NCI-H460 (cell line): ENCODE measurements around the gene LRRC71. TPM values are rescaled to one million over a fixed set of nuclear protein-coding genes. Genes with fewer than 3 reads are reported as not detected.

Source experiments
- DNase-seq: peaks from one replicate; pipeline ENCODE4 v3.0.0-alpha.2; 2016; ENCODE audit warnings: low read depth; ENCODE audit errors: extremely low read depth
- small RNA-seq, 2 experiments: library from RNA; depleted of rRNA; stranded (forward); fragments of <200 nt; gene quantifications; one replicate each; pipeline ENCODE3, GENCODE V24; 2014
- total RNA-seq: library from RNA; depleted of rRNA; stranded (reverse); fragments of >200 nt; shearing (Covaris generic); gene quantifications from 2 replicates; pipeline ENCODE4 v1.2.3, GENCODE V29; 2014; rRNA removed

LRRC71 gene
- total RNA-seq, 1 experiment from 2014 or later, result not detected

- no peak for DNase-seq
Measured at GRCh38 chr1:156973417-156973816, 53.0 kb downstream of the LRRC71 start.

DNA sequence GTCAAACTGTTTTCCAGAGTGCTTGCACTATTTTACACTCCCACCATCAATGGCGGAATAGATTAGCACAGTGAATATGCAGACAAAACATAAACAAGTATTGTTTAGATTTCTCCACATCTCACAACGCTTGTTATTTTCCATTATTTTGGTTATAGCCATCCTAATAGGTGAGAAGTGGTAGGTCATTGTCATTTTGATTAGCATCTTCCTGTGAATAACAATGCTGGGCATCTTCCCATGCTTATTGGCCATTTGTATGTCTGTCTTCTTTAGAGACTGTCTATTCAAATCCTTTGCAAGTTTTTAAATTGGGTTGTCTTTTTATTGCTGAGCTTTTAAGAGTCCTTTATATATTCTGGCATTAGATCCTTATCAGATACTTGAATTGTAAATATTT, 54.7 kb downstream of the LRRC71 start:
- no peak for DNase-seq

DNA sequence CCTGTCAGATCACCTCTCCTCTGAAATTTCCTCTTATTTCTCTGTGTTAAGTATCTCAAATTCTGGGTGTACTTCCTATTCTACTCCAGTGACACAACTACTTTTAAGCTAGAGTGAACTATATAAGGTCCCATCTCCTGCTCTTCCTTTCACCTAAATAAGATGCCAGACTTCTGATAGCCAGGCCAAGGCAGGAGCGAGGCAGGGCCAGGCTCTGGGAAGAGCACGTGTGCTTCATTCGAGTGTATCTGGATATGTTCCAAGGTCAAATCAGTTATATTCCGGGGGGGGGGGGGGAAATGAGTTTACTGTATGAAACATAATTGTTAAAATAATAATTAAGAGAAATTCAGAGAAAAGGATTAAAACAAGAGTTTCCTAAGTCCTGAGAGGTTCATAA, 60.1 kb downstream of the LRRC71 start:
- no peak for DNase-seq

Small RNA genes lying within 50 kb of the gene (small RNA-seq; reads per million reads assigned to genes)
- 0 reads per million in 2 experiments for gene MIR765

Other genes starting within 250 kb of the LRRC71 start
- 2.2 and 2.5 TPM in 2 replicates for gene NES, start 243.2 kb upstream of the LRRC71 start, total RNA-seq
- gene CRABP2, start 215.0 kb upstream of the LRRC71 start, total RNA-seq, result 1.2 and 1.8 TPM in 2 replicates
- gene METTL25B, start 192.2 kb upstream of the LRRC71 start, total RNA-seq, result 24.6 and 32.1 TPM in 2 replicates
- gene ISG20L2, start 191.9 kb upstream of the LRRC71 start, total RNA-seq, result 42.1 and 42.2 TPM in 2 replicates
- 175 and 203 TPM in 2 replicates for gene MRPL24, start 179.5 kb upstream of the LRRC71 start, total RNA-seq
- 460 and 499 TPM in 2 replicates for gene HDGF, start 169.0 kb upstream of the LRRC71 start, total RNA-seq
- 52.0 and 67.4 TPM in 2 replicates for gene PRCC, start 153.1 kb upstream of the LRRC71 start, total RNA-seq
- 135 TPM in 2 replicates for gene SH2D2A, start 103.8 kb upstream of the LRRC71 start, total RNA-seq
- gene INSRR, start 61.5 kb upstream of the LRRC71 start, total RNA-seq, result 0.17 and 0.42 TPM in 2 replicates
- 5.5 and 6.0 TPM in 2 replicates for gene NTRK1, start 59.8 kb upstream of the LRRC71 start, total RNA-seq
- gene PEAR1, start 26.9 kb upstream of the LRRC71 start, total RNA-seq, result 0.27 and 0.29 TPM in 2 replicates
- 32.0 and 36.8 TPM in 2 replicates for gene ARHGEF11, start 125.1 kb downstream of the LRRC71 start, total RNA-seq
- not detected in 2 replicates for gene ETV3L, start 179.2 kb downstream of the LRRC71 start, total RNA-seq
- gene ETV3, start 217.8 kb downstream of the LRRC71 start, total RNA-seq, result 11.3 and 13.8 TPM in 2 replicates